GM12865 (cell line): Measurements from ENCODE around the gene ALLC.

ENCODE experiments used
- DNase-seq: peaks from one replicate; pipeline ENCODE4 v3.0.0; 2010; ENCODE audit warnings: low read depth
- H3K4me3 ChIP-seq: 2 replicates; pipeline ENCODE4 v1.5.1; 2011; ENCODE audit warnings: mild to moderate bottlenecking, low read depth, low read length, control low read depth
- TF ChIP-seq, protein P1 (sequence below): IDR thresholded peaks from 2 replicates; pipeline ENCODE4 v1.5.1; 2011; ENCODE audit warnings: low read length, control low read depth, low read depth, inconsistent platforms; ENCODE audit not compliant: insufficient read depth; ENCODE audit errors: missing control alignments

The ALLC gene

DNA sequence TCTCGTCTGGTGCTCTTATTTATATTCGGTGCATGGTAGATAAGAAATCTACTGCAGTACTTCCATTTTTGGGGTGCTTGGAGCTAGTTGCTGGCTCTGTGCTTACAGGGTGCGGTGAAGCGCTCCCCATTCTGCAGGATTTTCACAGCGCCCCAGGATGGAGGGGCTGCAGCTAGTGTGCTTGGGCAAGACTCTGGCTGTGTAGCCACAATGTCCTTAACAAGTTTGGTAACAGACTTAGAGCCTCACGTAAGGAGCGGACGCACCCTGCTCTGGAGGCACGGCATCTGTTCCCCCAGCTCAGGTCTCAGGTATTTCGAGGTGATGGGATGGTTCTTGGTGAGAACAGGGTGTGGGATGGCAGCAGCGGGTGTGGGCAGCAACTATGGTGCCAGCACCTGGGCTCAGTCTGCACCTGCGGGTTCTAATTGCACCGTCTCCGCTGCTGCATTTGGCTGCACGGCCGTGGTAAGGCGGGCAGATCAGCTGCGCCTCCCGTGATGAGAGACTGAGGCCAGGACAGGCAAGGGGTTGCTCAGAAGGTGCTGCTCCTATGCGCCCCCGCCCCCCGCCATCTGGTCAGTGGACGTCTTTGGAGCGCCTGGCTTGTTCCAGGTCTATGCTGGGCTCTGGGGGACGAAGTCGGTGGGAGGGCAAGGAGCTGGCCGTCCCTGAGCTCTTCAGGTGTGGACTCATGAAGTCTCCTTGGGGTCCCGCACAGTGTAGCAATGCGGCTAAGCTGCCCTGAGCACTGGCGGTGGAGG, 20.1 kb upstream of the ALLC start:
- DNase-seq, result no peak
- TF ChIP-seq, protein P1, sequence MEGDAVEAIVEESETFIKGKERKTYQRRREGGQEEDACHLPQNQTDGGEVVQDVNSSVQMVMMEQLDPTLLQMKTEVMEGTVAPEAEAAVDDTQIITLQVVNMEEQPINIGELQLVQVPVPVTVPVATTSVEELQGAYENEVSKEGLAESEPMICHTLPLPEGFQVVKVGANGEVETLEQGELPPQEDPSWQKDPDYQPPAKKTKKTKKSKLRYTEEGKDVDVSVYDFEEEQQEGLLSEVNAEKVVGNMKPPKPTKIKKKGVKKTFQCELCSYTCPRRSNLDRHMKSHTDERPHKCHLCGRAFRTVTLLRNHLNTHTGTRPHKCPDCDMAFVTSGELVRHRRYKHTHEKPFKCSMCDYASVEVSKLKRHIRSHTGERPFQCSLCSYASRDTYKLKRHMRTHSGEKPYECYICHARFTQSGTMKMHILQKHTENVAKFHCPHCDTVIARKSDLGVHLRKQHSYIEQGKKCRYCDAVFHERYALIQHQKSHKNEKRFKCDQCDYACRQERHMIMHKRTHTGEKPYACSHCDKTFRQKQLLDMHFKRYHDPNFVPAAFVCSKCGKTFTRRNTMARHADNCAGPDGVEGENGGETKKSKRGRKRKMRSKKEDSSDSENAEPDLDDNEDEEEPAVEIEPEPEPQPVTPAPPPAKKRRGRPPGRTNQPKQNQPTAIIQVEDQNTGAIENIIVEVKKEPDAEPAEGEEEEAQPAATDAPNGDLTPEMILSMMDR, result no peak
- H3K4me3 ChIP-seq, result no peak overlapping the region

DNA sequence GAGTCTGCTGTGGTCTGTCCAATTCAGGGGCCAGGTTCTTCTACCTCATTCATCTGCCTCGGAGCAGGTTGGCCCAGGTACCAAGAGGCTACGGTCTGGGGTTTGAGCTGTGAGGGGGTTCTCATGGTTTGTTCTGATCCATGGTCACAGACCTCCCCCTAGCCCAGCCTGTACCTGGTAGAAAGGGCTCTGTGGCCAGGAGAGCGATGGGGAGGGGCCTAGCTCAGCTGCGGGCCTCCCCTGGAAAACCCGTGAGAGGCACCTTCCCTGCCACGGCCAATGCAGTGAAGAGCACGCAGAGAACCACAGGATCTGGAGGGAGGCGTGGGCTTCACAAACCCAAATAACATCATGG, 19.6 kb upstream of the ALLC start:
- DNase-seq, result no peak
- H3K4me3 ChIP-seq, result no peak overlapping the region
- TF ChIP-seq, protein P1, result no peak

DNA sequence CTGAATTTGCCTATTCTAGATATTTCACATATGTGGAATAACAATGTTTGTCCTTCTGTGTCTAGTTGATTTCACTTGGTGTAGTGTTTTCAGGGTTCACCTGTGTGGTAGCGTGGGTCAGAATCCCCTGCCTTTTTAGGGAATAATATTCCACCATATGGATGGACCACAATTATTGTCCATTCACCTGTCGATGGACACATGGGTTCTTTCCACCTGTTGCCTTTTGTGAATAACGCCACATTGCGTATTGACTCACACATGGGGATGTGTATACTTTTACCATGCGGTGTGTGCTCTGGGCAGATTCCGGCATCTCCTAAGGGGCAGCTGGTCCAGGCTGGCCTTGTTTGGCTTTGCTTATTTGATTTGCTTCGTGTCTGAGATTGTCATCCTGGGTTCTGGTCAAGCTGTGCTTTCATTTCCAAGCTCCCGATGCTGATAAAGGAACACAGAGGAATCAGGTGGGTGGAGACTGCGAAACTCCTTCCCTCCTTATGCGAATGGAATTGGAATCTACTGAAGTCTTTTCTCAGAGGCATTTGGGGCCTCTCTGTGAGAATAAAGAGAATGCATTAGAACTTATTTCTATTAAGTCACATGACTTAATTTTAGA, 18.9 kb upstream of the ALLC start:
- TF ChIP-seq, protein P1, result no peak

DNA sequence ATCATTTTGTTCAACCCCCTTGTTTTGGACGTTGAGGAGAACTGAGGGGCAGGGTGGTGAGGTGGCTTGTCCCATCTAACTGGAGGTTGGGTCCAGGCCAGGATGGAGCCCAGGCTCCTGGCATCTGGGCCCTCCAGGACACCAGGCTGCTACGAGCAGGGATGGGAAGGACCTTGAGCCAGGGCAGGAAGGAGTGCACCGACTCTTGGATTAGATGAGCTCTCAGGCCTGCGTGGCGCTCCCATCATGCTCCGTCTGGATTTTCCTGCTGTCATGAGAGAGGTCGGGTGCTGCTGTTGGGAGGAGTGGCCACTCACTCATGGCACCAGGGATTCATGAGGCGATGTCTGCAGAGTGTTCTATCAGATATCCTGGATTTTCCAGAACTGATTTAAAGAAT, 18.3 kb upstream of the ALLC start:
- no peak overlapping the region for H3K4me3 ChIP-seq
- no peak for DNase-seq
- TF ChIP-seq, protein P1, result no peak

More for the DNA sequence above, 18.9 kb upstream of the ALLC start:
- DNase-seq, result no peak
- H3K4me3 ChIP-seq, result no peak overlapping the region

DNA sequence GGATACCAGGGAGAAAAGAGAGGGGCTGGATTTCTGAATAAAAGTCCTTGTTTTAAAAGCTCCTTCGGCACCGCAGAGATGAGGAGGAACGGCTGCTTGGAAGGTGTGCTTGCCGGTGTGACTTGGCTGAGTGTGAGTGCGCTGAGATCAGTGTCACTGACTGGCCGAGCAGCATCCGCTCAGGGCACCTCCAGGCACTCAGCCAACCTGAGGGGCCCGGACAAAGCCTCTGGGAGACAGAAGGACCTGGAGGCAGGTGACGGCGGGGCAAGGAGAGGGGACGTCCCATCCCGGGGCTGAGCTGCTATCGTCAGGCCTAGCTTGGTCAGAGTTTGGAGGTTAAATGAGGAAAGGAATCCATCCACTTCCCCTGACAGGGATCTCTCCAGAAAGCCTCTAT, 16.8 kb upstream of the ALLC start:
- TF ChIP-seq, protein P1, result no peak
- H3K4me3 ChIP-seq, result no peak overlapping the region
- DNase-seq, result no peak

DNA sequence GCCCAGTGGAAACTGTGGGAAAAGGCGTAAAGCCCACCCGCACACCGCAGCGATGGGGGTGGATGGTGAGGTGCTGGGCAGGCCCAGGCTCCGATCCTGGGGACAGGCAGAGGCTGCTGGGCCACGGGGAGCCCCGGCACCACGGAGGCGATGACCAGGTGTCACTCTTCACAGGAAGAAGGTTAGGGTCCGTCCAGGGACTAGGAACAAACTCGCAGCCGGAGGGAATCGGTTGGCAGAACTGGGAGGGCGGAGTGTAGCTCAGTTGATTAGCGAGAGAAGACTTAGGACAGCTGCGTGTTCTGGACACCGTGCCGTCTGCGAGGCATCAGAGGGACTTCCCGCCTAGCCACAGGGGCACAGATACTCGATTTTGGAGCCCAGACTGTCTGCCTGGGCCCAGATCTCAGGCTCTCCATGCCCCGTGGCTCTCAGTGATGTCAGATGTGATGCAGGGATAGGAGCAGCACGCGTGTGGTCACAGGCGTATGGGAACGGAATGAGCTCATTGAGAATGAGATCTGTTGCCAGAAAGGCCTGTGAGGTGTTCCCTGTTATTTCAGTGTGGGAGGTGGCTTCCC, 16.1 kb upstream of the ALLC start:
- H3K4me3 ChIP-seq, result no peak overlapping the region
- TF ChIP-seq, protein P1, result no peak
- DNase-seq, result no peak
